ENCODE results near the gene STX11.
"Not testable (repeated sequence)": the region's sequence is repeated elsewhere in the genome, so short reads cannot be mapped to it uniquely, and the experiment has no call there.

The STX11 gene

GRCh38 chr6:144179828-144180227 is 29.5 kb downstream of the STX11 start:
- no peak for TF ChIP-seq CTCF (IDR thresholded peaks at IDR 0.05; ENCODE audit: low read depth, low read length)
- H3K4me3 ChIP-seq (ENCODE audit: low read depth, low read length) = no peak overlapping the region

DNA sequence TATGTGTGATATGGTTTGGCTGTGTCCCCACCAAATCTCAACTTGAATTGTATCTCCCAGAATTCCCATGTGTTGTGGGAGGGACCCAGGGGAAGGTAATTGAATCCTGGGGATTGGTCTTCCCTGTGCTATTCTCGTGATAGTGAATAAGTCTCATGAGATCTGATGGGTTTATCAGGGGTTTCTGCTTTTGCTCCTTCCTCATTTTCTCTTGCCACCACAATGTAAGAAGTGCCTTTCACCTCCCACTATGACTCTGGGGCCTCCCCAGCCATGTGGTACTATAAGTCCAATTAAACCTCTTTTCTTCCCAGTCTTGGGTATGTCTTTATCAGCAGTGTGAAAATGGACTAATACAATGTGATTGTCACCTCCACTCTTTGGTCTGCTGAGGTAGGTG is 30.0 kb downstream of the STX11 start:
- not testable (repeated sequence) for H3K4me3 ChIP-seq (ENCODE audit: low read depth, low read length)

GRCh38 chr6:144181639-144182038 is 31.3 kb downstream of the STX11 start:
- no peak for TF ChIP-seq CTCF (IDR thresholded peaks at IDR 0.05; ENCODE audit: low read depth, low read length)
- H3K4me3 ChIP-seq (ENCODE audit: low read depth, low read length) = no peak overlapping the region

- H3K4me3 ChIP-seq (ENCODE audit: low read depth, low read length) = not testable (repeated sequence)
These were observed 33.9 kb downstream of the STX11 start for GRCh38 chr6:144184186-144184585.

- no peak overlapping the region for H3K4me3 ChIP-seq (ENCODE audit: low read depth, low read length)
- TF ChIP-seq CTCF (IDR thresholded peaks at IDR 0.05; ENCODE audit: low read depth, low read length) = no peak
These were observed 35.0 kb downstream of the STX11 start for GRCh38 chr6:144185133-144185836.

DNA sequence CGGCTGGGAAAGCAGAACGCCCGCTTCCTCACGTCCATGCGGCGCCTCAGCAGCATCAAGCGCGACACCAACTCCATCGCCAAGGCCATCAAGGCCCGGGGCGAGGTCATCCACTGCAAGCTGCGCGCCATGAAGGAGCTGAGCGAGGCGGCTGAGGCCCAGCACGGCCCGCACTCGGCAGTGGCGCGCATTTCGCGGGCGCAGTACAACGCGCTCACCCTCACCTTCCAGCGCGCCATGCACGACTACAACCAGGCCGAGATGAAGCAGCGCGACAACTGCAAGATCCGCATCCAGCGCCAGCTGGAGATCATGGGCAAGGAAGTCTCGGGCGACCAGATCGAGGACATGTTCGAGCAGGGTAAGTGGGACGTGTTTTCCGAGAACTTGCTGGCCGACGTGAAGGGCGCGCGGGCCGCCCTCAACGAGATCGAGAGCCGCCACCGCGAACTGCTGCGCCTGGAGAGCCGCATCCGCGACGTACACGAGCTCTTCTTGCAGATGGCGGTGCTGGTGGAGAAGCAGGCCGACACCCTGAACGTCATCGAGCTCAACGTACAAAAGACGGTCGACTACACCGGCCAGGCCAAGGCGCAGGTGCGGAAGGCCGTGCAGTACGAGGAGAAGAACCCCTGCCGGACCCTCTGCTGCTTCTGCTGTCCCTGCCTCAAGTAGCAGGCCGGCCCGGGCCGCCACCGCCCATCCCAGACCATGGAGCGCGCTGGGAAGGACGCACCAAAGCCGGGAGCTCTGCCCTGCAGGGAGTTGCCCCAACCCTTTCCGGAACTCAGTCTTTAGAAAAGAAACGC is 36.7 kb downstream of the STX11 start:
- TF ChIP-seq CTCF (IDR thresholded peaks at IDR 0.05; ENCODE audit: low read depth, low read length) = no peak
- H3K4me3 ChIP-seq (ENCODE audit: low read depth, low read length) = no peak overlapping the region

DNA sequence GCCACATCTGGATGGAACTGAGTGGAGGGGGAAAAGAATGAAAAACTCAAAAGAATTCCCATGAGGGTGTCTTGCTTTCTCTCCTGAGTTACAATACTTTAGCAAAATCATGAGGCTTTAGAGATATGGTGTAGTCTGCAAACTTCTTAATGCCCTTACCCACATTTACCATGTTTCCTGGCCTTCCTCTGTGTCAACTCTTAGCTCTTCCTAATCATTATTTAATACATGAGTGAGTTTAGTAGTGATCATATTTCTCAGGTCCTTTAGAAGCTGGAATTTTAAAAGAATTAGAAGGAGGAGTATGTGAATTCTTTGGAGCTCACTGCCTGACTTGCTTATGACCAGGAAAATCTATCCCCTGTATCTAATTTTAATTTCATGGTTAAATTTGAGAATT is 39.0 kb downstream of the STX11 start:
- H3K4me3 ChIP-seq (ENCODE audit: low read depth, low read length) = no peak overlapping the region
- TF ChIP-seq CTCF (IDR thresholded peaks at IDR 0.05; ENCODE audit: low read depth, low read length) = no peak

- no peak overlapping the region for H3K4me3 ChIP-seq (ENCODE audit: low read depth, low read length)
- TF ChIP-seq CTCF (IDR thresholded peaks at IDR 0.05; ENCODE audit: low read depth, low read length) = no peak
These were observed 39.8 kb downstream of the STX11 start for GRCh38 chr6:144190080-144190479.
